Measurements from ENCODE around the gene CNTNAP2. TPM values are rescaled to one million over a fixed set of nuclear protein-coding genes. Genes with fewer than 3 reads are reported as not detected.

Gene CNTNAP2
- total and polyA plus RNA-seq, 2 of the 4 experiments (the other 2 are of a cell fraction): not detected

DNA sequence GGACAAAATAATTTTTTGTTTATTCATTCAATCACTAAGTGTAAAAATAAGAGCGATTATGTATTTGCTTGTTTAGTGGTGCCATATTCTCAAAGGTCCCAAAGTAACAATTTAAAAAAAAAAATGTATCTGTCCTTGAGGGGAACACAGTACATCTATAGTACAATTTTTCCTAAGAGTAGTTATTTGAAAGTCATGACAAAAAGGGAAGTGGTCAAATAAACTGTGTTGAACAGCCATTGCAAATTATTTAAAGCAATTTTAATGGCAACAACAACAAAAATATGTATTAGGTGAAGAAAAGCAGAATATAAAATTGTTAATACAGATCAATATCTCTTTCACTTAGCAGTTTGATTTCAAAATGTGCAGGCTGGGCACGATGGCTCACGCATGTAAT, 943.5 kb downstream of the CNTNAP2 start:
- H2BK20ac ChIP-seq (ENCODE audit: low read depth, low read length): no peak overlapping the region
- H2AK5ac ChIP-seq (ENCODE audit: low read depth, low read length): no peak overlapping the region
- no peak overlapping the region for H2BK120ac ChIP-seq (ENCODE audit: low read depth, low read length)
- H3K79me1 ChIP-seq (ENCODE audit: low read depth in 1 of 2, low read length in 2 of 2): no peaks in the 10 kb centered on the region
- ATAC-seq (ENCODE audit: low read depth) (no peak), DNase-seq (no peak)
- no peaks in the 10 kb centered on the region for H3K4me1 ChIP-seq (ENCODE audit: control insufficient read depth, insufficient read depth, low read length)
- no peak overlapping the region for H3K4me2 ChIP-seq (ENCODE audit: low read depth, low read length)
- CTCF ChIA-PET: no interaction called here
- WGBS, 2 experiments (ENCODE audit: extremely low coverage in 2 of 2, insufficient read length in 1 of 2): no CpG with 5 or more reads among the region's 3 CpGs
- TF ChIP-seq BHLHE40 (IDR thresholded peaks at IDR 0.05; ENCODE audit: low read depth, low read length): no peak
- no peak for TF ChIP-seq CHD1 (IDR thresholded peaks at IDR 0.05; ENCODE audit: low read depth, low read length)
- no peak for TF ChIP-seq MAZ (IDR thresholded peaks at IDR 0.05; ENCODE audit: borderline replicate concordance, low read depth, low read length)
- TF ChIP-seq NFE2L2 (IDR thresholded peaks at IDR 0.05; ENCODE audit: low read depth, low read length): no peak
- no peak for TF ChIP-seq MAFK (IDR thresholded peaks at IDR 0.05; ENCODE audit: low read depth, low read length)
- TF ChIP-seq, protein P1, sequence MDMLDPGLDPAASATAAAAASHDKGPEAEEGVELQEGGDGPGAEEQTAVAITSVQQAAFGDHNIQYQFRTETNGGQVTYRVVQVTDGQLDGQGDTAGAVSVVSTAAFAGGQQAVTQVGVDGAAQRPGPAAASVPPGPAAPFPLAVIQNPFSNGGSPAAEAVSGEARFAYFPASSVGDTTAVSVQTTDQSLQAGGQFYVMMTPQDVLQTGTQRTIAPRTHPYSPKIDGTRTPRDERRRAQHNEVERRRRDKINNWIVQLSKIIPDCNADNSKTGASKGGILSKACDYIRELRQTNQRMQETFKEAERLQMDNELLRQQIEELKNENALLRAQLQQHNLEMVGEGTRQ (IDR thresholded peaks at IDR 0.05; ENCODE audit: low read depth, low read length): no peak
- TF ChIP-seq POLR2A (IDR thresholded peaks at IDR 0.05; ENCODE audit: low read depth, low read length): no peak
- TF ChIP-seq CTCF (conservative IDR thresholded peaks at IDR 0.05; ENCODE audit: low read depth, low read length): no peak
- no peak for TF ChIP-seq MXI1 (IDR thresholded peaks at IDR 0.05; ENCODE audit: borderline replicate concordance, low read depth, low read length)
- no peak for TF ChIP-seq ELK1 (IDR thresholded peaks at IDR 0.05; ENCODE audit: borderline replicate concordance, low read depth, low read length)
- TF ChIP-seq SMC3 (IDR thresholded peaks at IDR 0.05; ENCODE audit: low read depth, low read length): no peak
- no peak for TF ChIP-seq FOS (IDR thresholded peaks at IDR 0.05; ENCODE audit: low read depth, low read length)
- no peak for TF ChIP-seq RFX5 (IDR thresholded peaks at IDR 0.05; ENCODE audit: low read depth, low read length)
- TF ChIP-seq RCOR1 (IDR thresholded peaks at IDR 0.05; ENCODE audit: insufficient replicate concordance, low read length): no peak
- no peak overlapping the region for H3K4me3 ChIP-seq (ENCODE audit: insufficient read depth, low read depth, low read length)
- H2AK9ac ChIP-seq (replicated peaks; ENCODE audit: low read depth, low read length, poor library complexity): no peak overlapping the region
- no peak overlapping the region for H3K27ac ChIP-seq (ENCODE audit: insufficient read depth, low read length)
- H3K56ac ChIP-seq (ENCODE audit: extremely low read depth, insufficient read depth, low read length): no peak overlapping the region
- H4K91ac ChIP-seq (ENCODE audit: insufficient read depth, low read depth, low read length): no peak overlapping the region
- H4K5ac ChIP-seq (ENCODE audit: low read depth, low read length): no peak overlapping the region
- no peak overlapping the region for H3K14ac ChIP-seq (replicated peaks; ENCODE audit: low read depth, low read length)
- no peak overlapping the region for H2BK5ac ChIP-seq (ENCODE audit: low read depth, low read length, poor library complexity, severe bottlenecking)
- H3K9ac ChIP-seq (ENCODE audit: low read depth, low read length): no peak overlapping the region
- in situ Hi-C loops (cut with MboI; ENCODE audit: low sequenced_read_pairs): no loop called here
- H3K4ac ChIP-seq (ENCODE audit: low read depth, low read length): no peak overlapping the region
- H2AFZ ChIP-seq (replicated peaks; ENCODE audit: low read length, poor library complexity): no peak overlapping the region
- no peaks in the 10 kb centered on the region for H3K9me1 ChIP-seq (ENCODE audit: insufficient read depth, low read length)
- peaks cover 11% of the 10 kb centered on the region for H3K9me3 ChIP-seq (ENCODE audit: control insufficient read depth, insufficient read depth, low read length)
- no peak overlapping the region for H3K18ac ChIP-seq (ENCODE audit: low read depth, low read length)
- no peaks in the 10 kb centered on the region for H3K36me3 ChIP-seq (ENCODE audit: control insufficient read depth, insufficient read depth, low read length)
- no peaks in the 10 kb centered on the region for H4K20me1 ChIP-seq (ENCODE audit: insufficient read depth, low read length)
- intact Hi-C loops (cut with micrococcal nuclease): no loop called here
- POLR2A ChIA-PET (ENCODE audit: unreplicated experiment): no interaction called here
- no peak overlapping the region for H2BK15ac ChIP-seq (ENCODE audit: low read depth, low read length)
- no peak overlapping the region for H4K8ac ChIP-seq (ENCODE audit: low read depth in 2 of 2, low read length in 2 of 2)
- BruUV-seq (replicated peaks): no TSS peak
- H3K27me3 ChIP-seq (ENCODE audit: control insufficient read depth, insufficient read depth, low read length): no peaks in the 10 kb centered on the region
- no peak overlapping the region for H3K23ac ChIP-seq (ENCODE audit: low read depth, low read length)
- dilution Hi-C loops (cut with HindIII; ENCODE audit: low sequenced_read_pairs, unreplicated experiment): no loop called here
